SK-N-SH (cell line): Measurements from ENCODE around the gene ELANE. TPM values are rescaled to one million over a fixed set of nuclear protein-coding genes. Genes with fewer than 3 reads are reported as not detected.
A peak's percentile ranks its signal among the peaks of the same experiment; 100 is the strongest.

Experiments
- CTCF ChIA-PET: fragments of 300-600, 350-600 bp; formaldehyde crosslinking; extraction: SDS; loops from one replicate; lab custom pipeline; 2021; lab: Yijun Ruan, JAX
- POLR2A ChIA-PET: fragments of 350-600 bp; sonication (Branson Sonifier 250); formaldehyde crosslinking; extraction: SDS; loops from one replicate; lab custom pipeline; 2020; ENCODE audit warnings: antibody characterized with exemption, inconsistent platforms; lab: Yijun Ruan, JAX
- DNase-seq: peaks from one replicate; pipeline ENCODE4 v3.0.0; 2012
- H2AFZ ChIP-seq: fragments of 200-600 bp; sonication (generic); 2 replicates; pipeline ENCODE4 v1.8.1; 2016; ENCODE audit warnings: antibody characterized with exemption, mild to moderate bottlenecking, low read depth
- H3F3A ChIP-seq: fragments of 200-600 bp; sonication (generic); replicated peaks from 2 replicates; pipeline ENCODE3; 2016; ENCODE audit warnings: antibody characterized with exemption, mild to moderate bottlenecking; ENCODE audit not compliant: insufficient read depth
- H3K27ac ChIP-seq, 2 experiments: fragments of 200-500 bp in 1 of 2; fragments of 200-600 bp in 1 of 2; sonication (Bioruptor generic) in 1 of 2; sonication (generic), shearing (Covaris generic) in 1 of 2; 2 replicates each; pipeline versions ENCODE4 v1.5.1 to v1.6.1; 2014 to 2016; ENCODE audit warnings: low read depth in 2 of 2, inconsistent platforms in 1 of 2, low read length in 1 of 2, mild to moderate bottlenecking in 1 of 2, mixed read lengths in 1 of 2
- H3K27me3 ChIP-seq: fragments of 200-600 bp; sonication (generic), shearing (Covaris generic); 2 replicates; pipeline ENCODE4 v1.6.1; 2016; ENCODE audit warnings: mixed run types; ENCODE audit not compliant: insufficient read depth
- H3K36me3 ChIP-seq, 2 experiments: fragments of 200-500 bp in 1 of 2; fragments of 200-600 bp in 1 of 2; sonication (Bioruptor generic) in 1 of 2; sonication (generic) in 1 of 2; replicated peaks in 1 of 2; 2 replicates each; pipeline versions ENCODE3 to v1.5.1; 2014 to 2016; ENCODE audit warnings: low read length in 1 of 2, mild to moderate bottlenecking in 1 of 2; ENCODE audit not compliant: insufficient read depth in 2 of 2, control insufficient read depth in 1 of 2
- H3K4me1 ChIP-seq, 2 experiments: fragments of 200-500 bp in 1 of 2; fragments of 200-600 bp in 1 of 2; sonication (Bioruptor generic) in 1 of 2; sonication (generic), shearing (Covaris generic) in 1 of 2; 2 replicates each; pipeline versions ENCODE4 v1.5.1 to v1.6.1; 2014 to 2016; ENCODE audit warnings: low read depth in 1 of 2, low read length in 1 of 2, mixed run types in 1 of 2; ENCODE audit not compliant: insufficient read depth in 2 of 2, control insufficient read depth in 1 of 2
- H3K4me2 ChIP-seq: fragments of 200-600 bp; sonication (generic), shearing (Covaris generic); 2 replicates; pipeline ENCODE4 v1.6.1; 2017; ENCODE audit warnings: mixed run types
- H3K4me3 ChIP-seq, 2 experiments: fragments of 200-500 bp in 1 of 2; fragments of 200-600 bp in 1 of 2; sonication (Bioruptor generic) in 1 of 2; sonication (generic), shearing (Covaris generic) in 1 of 2; 2 replicates each; pipeline versions ENCODE4 v1.5.1 to v1.8.1; 2014 to 2016; ENCODE audit warnings: low read depth in 2 of 2, inconsistent platforms in 1 of 2, low read length in 1 of 2, mild to moderate bottlenecking in 1 of 2, mixed read lengths in 1 of 2, moderate library complexity in 1 of 2
- H3K79me2 ChIP-seq: fragments of 200-600 bp; sonication (generic); 2 replicates; pipeline ENCODE4 v1.8.1; 2017; ENCODE audit warnings: mild to moderate bottlenecking; ENCODE audit not compliant: insufficient read depth
- H3K9ac ChIP-seq: fragments of 200-600 bp; sonication (generic); 2 replicates; pipeline ENCODE4 v1.6.1; 2017; ENCODE audit warnings: mixed run types
- H3K9me2 ChIP-seq: fragments of 200-600 bp; sonication (generic); 2 replicates; pipeline ENCODE4 v1.6.1; 2017; ENCODE audit warnings: mixed run types
- H3K9me3 ChIP-seq: fragments of 200-600 bp; sonication (generic); 2 replicates; pipeline ENCODE4 v1.6.1; 2017; ENCODE audit warnings: mixed run types, mild to moderate bottlenecking, moderate library complexity
- H4K20me1 ChIP-seq: fragments of 200-600 bp; sonication (generic); 2 replicates; pipeline ENCODE4 v1.6.1; 2017; ENCODE audit warnings: mild to moderate bottlenecking, mixed run types; ENCODE audit not compliant: insufficient read depth
- CTCF ChIP-seq: fragments of 200-600 bp; sonication (generic); IDR thresholded peaks from 2 replicates; pipeline ENCODE4 v1.6.1; 2017; ENCODE audit warnings: antibody characterized with exemption, mild to moderate bottlenecking, moderate library complexity
- ELF1 ChIP-seq: IDR thresholded peaks from 2 replicates; pipeline ENCODE4 v1.4.0; 2012
- EP300 ChIP-seq, 2 experiments: IDR thresholded peaks; 2 replicates each; pipeline versions ENCODE4 v1.4.0 to v1.6.1; 2012; ENCODE audit warnings: borderline replicate concordance in 1 of 2, low read depth in 1 of 2, low read length in 1 of 2
- EZH2phosphoT487 ChIP-seq: fragments of 200-600 bp; sonication (generic); IDR thresholded peaks from 2 replicates; pipeline ENCODE4 v1.6.1; 2017; ENCODE audit warnings: low read depth, mixed run types, mild to moderate bottlenecking, antibody characterized with exemption, moderate library complexity, borderline replicate concordance
- FOXJ3 ChIP-seq: sonication (generic); formaldehyde crosslinking; IDR thresholded peaks from 2 replicates; pipeline ENCODE4 v1.5.1; 2020; ENCODE audit warnings: mild to moderate bottlenecking, missing genetic modification reagents
- IRF3 ChIP-seq: fragments of 150-350 bp; IDR thresholded peaks from 2 replicates; pipeline ENCODE4 v1.6.1; 2016; ENCODE audit warnings: mild to moderate bottlenecking, low read depth, low read length
- MAX ChIP-seq: IDR thresholded peaks from 2 replicates; pipeline ENCODE4 v1.4.0; 2012; ENCODE audit warnings: low read depth
- NFIC ChIP-seq: IDR thresholded peaks from 2 replicates; pipeline ENCODE4 v1.4.0; 2012; ENCODE audit warnings: borderline replicate concordance
- PBX3 ChIP-seq: IDR thresholded peaks from 2 replicates; pipeline ENCODE4; 2012
- REST ChIP-seq: IDR thresholded peaks from 2 replicates; pipeline ENCODE4 v1.6.1; 2012; ENCODE audit warnings: mild to moderate bottlenecking, low read depth, low read length, moderate library complexity
- RXRA ChIP-seq: IDR thresholded peaks from 2 replicates; pipeline ENCODE4 v1.4.0; 2012; ENCODE audit warnings: low read depth, mild to moderate bottlenecking, borderline replicate concordance
- YY1 ChIP-seq: IDR thresholded peaks from 2 replicates; pipeline ENCODE4 v1.4.0; 2012; ENCODE audit warnings: low read depth, mild to moderate bottlenecking
- ZBTB33 ChIP-seq: IDR thresholded peaks from 2 replicates; pipeline ENCODE4 v1.4.0; 2012; ENCODE audit warnings: low read depth, borderline replicate concordance
- whole genome bisulfite sequencing: methylation state at CpG from one replicate; pipeline ENCODE4 v1.1.6; 2017; ENCODE audit warnings: low lambda C conversion rate; 5-methylcytosine and 5-hydroxymethylcytosine counted together
- polyA plus RNA-seq, 3 experiments: library from polyadenylated mRNA; depleted of rRNA; stranded (reverse); fragments of >200 nt; gene quantifications; 2 replicates each; pipeline ENCODE4 v1.2.3, GENCODE V29; 2012

The ELANE gene
- polyA plus RNA-seq, 1 of the 3 experiments (the other 2 are of a cell fraction): not detected

GRCh38 chr19:821825-822503 lies 30.1 kb upstream of the ELANE start, which contains the start of gene PLPPR3:
Gene PLPPR3 (minus strand): TSS chr19:821955. CDS start chr19:821559, 396 bp downstream.
- Histone ChIP-seq H3F3A (peaks cover 3% of the 10 kb centered on the region), H3K79me2 (no peaks in the 10 kb centered on the region), H3K9me2 (no peaks in the 10 kb centered on the region), H4K20me1 (no peaks in the 10 kb centered on the region), H3K27ac (no peak within 1 kb of the TSS; a peak in 1 of 4 replicates), H2AFZ (no peak within 1 kb of the TSS), H3K27me3 (no peaks in the 10 kb centered on the region), H3K4me3 (peak within 1 kb of the TSS; percentile 41 to 45), H3K9me3 (no peaks in the 10 kb centered on the region), H3K4me1 (no peaks in the 10 kb centered on the region; a peak in 1 of 4 replicates), H3K36me3 (no peaks in the 10 kb centered on the region), H3K9ac (no peak within 1 kb of the TSS), H3K4me2 (peak within 1 kb of the TSS; percentile 67; the same call in 1 of the 2 replicates)
- ChIA-PET CTCF (interaction anchor here (0.5 kb wide), 1 partner anchor 29 kb away, joined by 3 read pairs; no protein-coding TSS in a partner anchor), POLR2A (no interaction called here)
- peak; percentile 83 for DNase-seq
- 7% methylated on average over 10 of the region's 86 CpGs for WGBS
- no peak for TF ChIP-seq ELF1
- TF ChIP-seq NFIC: no peak
- no peak for TF ChIP-seq RXRA
- no peak for TF ChIP-seq CTCF
- TF ChIP-seq ZBTB33: no peak
- no peak for TF ChIP-seq YY1
- TF ChIP-seq FOXJ3 (CRISPR knock-in tag): no peak
- no peak for TF ChIP-seq EZH2phosphoT487
- no peak for TF ChIP-seq PBX3
- no peak for TF ChIP-seq IRF3
- TF ChIP-seq MAX: no peak
- TF ChIP-seq EP300 (IDR thresholded peaks at IDR 0.05; ENCODE audit: borderline replicate concordance in 1 of 2, low read depth in 1 of 2, low read length in 1 of 2): no peak
- TF ChIP-seq REST: no peak
